ENCODE data around the gene FCSK. TPM values are rescaled to one million over a fixed set of nuclear protein-coding genes. Genes with fewer than 3 reads are reported as not detected.

FCSK gene
- total and polyA plus RNA-seq, 2 donors, result 7.7 to 15.7 TPM

- 47% methylated on average over 13 of the region's 13 CpGs for WGBS
- no peak overlapping the region for H3K4me3 ChIP-seq (ENCODE audit: low read length in 2 of 2)
- no peaks in the 10 kb centered on the region for H3K27me3 ChIP-seq (ENCODE audit: control insufficient read depth in 2 of 2, insufficient read depth in 1 of 2, low read length in 1 of 2)
- H3K27ac ChIP-seq (ENCODE audit: low read depth in 1 of 2, low read length in 1 of 2), result peak overlapping the region; percentile 44 to 64
- H3K4me1 ChIP-seq (ENCODE audit: control insufficient read depth in 2 of 2, insufficient read depth in 2 of 2, low read length in 2 of 2), result peaks cover 25 to 56% of the 10 kb centered on the region in 2 donors
- DNase-seq (ENCODE audit: low read depth in 6 of 9, low spot score in 9 of 9), result peak in 1 of 9 donors; percentile 79
- H3K9me3 ChIP-seq (ENCODE audit: control insufficient read depth in 2 of 2, insufficient read depth in 1 of 2, low read length in 1 of 2), result no peaks in the 10 kb centered on the region
- peaks cover 3 to 4% of the 10 kb centered on the region in 2 donors for H3K36me3 ChIP-seq (ENCODE audit: control insufficient read depth in 2 of 2, insufficient read depth in 2 of 2, low read length in 1 of 2)
These were observed 36.0 kb upstream of the FCSK start for GRCh38 chr16:70418274-70418992.

- Histone ChIP-seq H3K36me3 (ENCODE audit: control insufficient read depth in 2 of 2, insufficient read depth in 2 of 2, low read length in 1 of 2) (peaks cover 3 to 4% of the 10 kb centered on the region in 2 donors), H3K4me1 (ENCODE audit: control insufficient read depth in 2 of 2, insufficient read depth in 2 of 2, low read length in 2 of 2) (peaks cover 25 to 56% of the 10 kb centered on the region in 2 donors), H3K27ac (ENCODE audit: low read depth in 1 of 2, low read length in 1 of 2) (peak overlapping the region; percentile 44 to 64), H3K4me3 (ENCODE audit: low read length in 2 of 2) (no peak overlapping the region), H3K9me3 (ENCODE audit: control insufficient read depth in 2 of 2, insufficient read depth in 1 of 2, low read length in 1 of 2) (no peaks in the 10 kb centered on the region), H3K27me3 (ENCODE audit: control insufficient read depth in 2 of 2, insufficient read depth in 1 of 2, low read length in 1 of 2) (no peaks in the 10 kb centered on the region)
- DNase-seq (ENCODE audit: low read depth in 6 of 9, low spot score in 9 of 9), result no peak
- 47% methylated on average over 5 of the region's 5 CpGs for WGBS
These were observed 35.4 kb upstream of the FCSK start for GRCh38 chr16:70418993-70419318.

- peak overlapping the region; percentile 44 to 64 for H3K27ac ChIP-seq (ENCODE audit: low read depth in 1 of 2, low read length in 1 of 2)
- 86% methylated on average over 14 of the region's 14 CpGs for WGBS
- no peak overlapping the region for H3K4me3 ChIP-seq (ENCODE audit: low read length in 2 of 2)
- no peaks in the 10 kb centered on the region for H3K27me3 ChIP-seq (ENCODE audit: control insufficient read depth in 2 of 2, insufficient read depth in 1 of 2, low read length in 1 of 2)
- H3K4me1 ChIP-seq (ENCODE audit: control insufficient read depth in 2 of 2, insufficient read depth in 2 of 2, low read length in 2 of 2), result peaks cover 25 to 56% of the 10 kb centered on the region in 2 donors
- peaks cover 4 to 5% of the 10 kb centered on the region in 2 donors for H3K36me3 ChIP-seq (ENCODE audit: control insufficient read depth in 2 of 2, insufficient read depth in 2 of 2, low read length in 1 of 2)
- no peaks in the 10 kb centered on the region for H3K9me3 ChIP-seq (ENCODE audit: control insufficient read depth in 2 of 2, insufficient read depth in 1 of 2, low read length in 1 of 2)
- DNase-seq (ENCODE audit: low read depth in 6 of 9, low spot score in 9 of 9), result no peak
These were observed 34.7 kb upstream of the FCSK start for GRCh38 chr16:70419384-70420327.

GRCh38 chr16:70421014-70421413 lies 33.4 kb upstream of the FCSK start:
- peaks cover 7 to 13% of the 10 kb centered on the region in 2 donors for H3K36me3 ChIP-seq (ENCODE audit: control insufficient read depth in 2 of 2, insufficient read depth in 2 of 2, low read length in 1 of 2)
- DNase-seq (ENCODE audit: low read depth in 6 of 9, low spot score in 9 of 9), result no peak
- H3K27ac ChIP-seq (ENCODE audit: low read depth in 1 of 2, low read length in 1 of 2), result no peak overlapping the region
- WGBS, result 97% methylated on average over 9 of the region's 9 CpGs
- peaks cover 25 to 56% of the 10 kb centered on the region in 2 donors for H3K4me1 ChIP-seq (ENCODE audit: control insufficient read depth in 2 of 2, insufficient read depth in 2 of 2, low read length in 2 of 2)
- H3K4me3 ChIP-seq (ENCODE audit: low read length in 2 of 2), result no peak overlapping the region
- no peaks in the 10 kb centered on the region for H3K27me3 ChIP-seq (ENCODE audit: control insufficient read depth in 2 of 2, insufficient read depth in 1 of 2, low read length in 1 of 2)
- no peaks in the 10 kb centered on the region for H3K9me3 ChIP-seq (ENCODE audit: control insufficient read depth in 2 of 2, insufficient read depth in 1 of 2, low read length in 1 of 2)

GRCh38 chr16:70421473-70422311 lies 32.7 kb upstream of the FCSK start:
- Histone ChIP-seq H3K27ac (ENCODE audit: low read depth in 1 of 2, low read length in 1 of 2) (no peak overlapping the region), H3K4me3 (ENCODE audit: low read length in 2 of 2) (no peak overlapping the region), H3K9me3 (ENCODE audit: control insufficient read depth in 2 of 2, insufficient read depth in 1 of 2, low read length in 1 of 2) (no peaks in the 10 kb centered on the region), H3K4me1 (ENCODE audit: control insufficient read depth in 2 of 2, insufficient read depth in 2 of 2, low read length in 2 of 2) (peaks cover 25 to 54% of the 10 kb centered on the region in 2 donors), H3K36me3 (ENCODE audit: control insufficient read depth in 2 of 2, insufficient read depth in 2 of 2, low read length in 1 of 2) (peaks cover 5 to 13% of the 10 kb centered on the region in 2 donors), H3K27me3 (ENCODE audit: control insufficient read depth in 2 of 2, insufficient read depth in 1 of 2, low read length in 1 of 2) (no peaks in the 10 kb centered on the region)
- WGBS, result 98% methylated on average over 11 of the region's 11 CpGs
- no peak for DNase-seq (ENCODE audit: low read depth in 6 of 9, low spot score in 9 of 9)

- H3K4me3 ChIP-seq (ENCODE audit: low read length in 2 of 2), result no peak overlapping the region
- no peaks in the 10 kb centered on the region for H3K27me3 ChIP-seq (ENCODE audit: control insufficient read depth in 2 of 2, insufficient read depth in 1 of 2, low read length in 1 of 2)
- no peaks in the 10 kb centered on the region for H3K9me3 ChIP-seq (ENCODE audit: control insufficient read depth in 2 of 2, insufficient read depth in 1 of 2, low read length in 1 of 2)
- peaks cover 5 to 13% of the 10 kb centered on the region in 2 donors for H3K36me3 ChIP-seq (ENCODE audit: control insufficient read depth in 2 of 2, insufficient read depth in 2 of 2, low read length in 1 of 2)
- 97% methylated on average over 4 of the region's 4 CpGs for WGBS
- DNase-seq (ENCODE audit: low read depth in 6 of 9, low spot score in 9 of 9), result no peak
- H3K27ac ChIP-seq (ENCODE audit: low read depth in 1 of 2, low read length in 1 of 2), result no peak overlapping the region
- H3K4me1 ChIP-seq (ENCODE audit: control insufficient read depth in 2 of 2, insufficient read depth in 2 of 2, low read length in 2 of 2), result peaks cover 21 to 49% of the 10 kb centered on the region in 2 donors
These were observed 31.9 kb upstream of the FCSK start for GRCh38 chr16:70422543-70422942.

- WGBS, result 57% methylated on average over 4 of the region's 4 CpGs
- no peak for DNase-seq (ENCODE audit: low read depth in 6 of 9, low spot score in 9 of 9)
- Histone ChIP-seq H3K4me1 (ENCODE audit: control insufficient read depth in 2 of 2, insufficient read depth in 2 of 2, low read length in 2 of 2) (peaks cover 35 to 43% of the 10 kb centered on the region in 2 donors), H3K9me3 (ENCODE audit: control insufficient read depth in 2 of 2, insufficient read depth in 1 of 2, low read length in 1 of 2) (no peaks in the 10 kb centered on the region), H3K27ac (ENCODE audit: low read depth in 1 of 2, low read length in 1 of 2) (peak overlapping the region; percentile 53 to 77), H3K36me3 (ENCODE audit: control insufficient read depth in 2 of 2, insufficient read depth in 2 of 2, low read length in 1 of 2) (peaks cover 5 to 14% of the 10 kb centered on the region in 2 donors), H3K4me3 (ENCODE audit: low read length in 2 of 2) (no peak overlapping the region), H3K27me3 (ENCODE audit: control insufficient read depth in 2 of 2, insufficient read depth in 1 of 2, low read length in 1 of 2) (no peaks in the 10 kb centered on the region)
These were observed 26.6 kb upstream of the FCSK start for GRCh38 chr16:70427786-70428177.

GRCh38 chr16:70428178-70428998 lies 26.0 kb upstream of the FCSK start:
- 48% methylated on average over 9 of the region's 9 CpGs for WGBS
- Histone ChIP-seq H3K4me3 (ENCODE audit: low read length in 2 of 2) (no peak overlapping the region), H3K27me3 (ENCODE audit: control insufficient read depth in 2 of 2, insufficient read depth in 1 of 2, low read length in 1 of 2) (no peaks in the 10 kb centered on the region), H3K27ac (ENCODE audit: low read depth in 1 of 2, low read length in 1 of 2) (peak overlapping the region; percentile 53 to 77), H3K4me1 (ENCODE audit: control insufficient read depth in 2 of 2, insufficient read depth in 2 of 2, low read length in 2 of 2) (peaks cover 35 to 49% of the 10 kb centered on the region in 2 donors), H3K36me3 (ENCODE audit: control insufficient read depth in 2 of 2, insufficient read depth in 2 of 2, low read length in 1 of 2) (peaks cover 5 to 14% of the 10 kb centered on the region in 2 donors), H3K9me3 (ENCODE audit: control insufficient read depth in 2 of 2, insufficient read depth in 1 of 2, low read length in 1 of 2) (no peaks in the 10 kb centered on the region)
- DNase-seq (ENCODE audit: low read depth in 6 of 9, low spot score in 9 of 9), result peak in 1 of 9 donors; percentile 67

All from thymus (tissue), 11 donors.